Effector CD8-positive, alpha-beta T cell (primary cell): Measurements from ENCODE around the gene DMD.
"Not testable (repeated sequence)": the region's sequence is repeated elsewhere in the genome, so short reads cannot be mapped to it uniquely, and the experiment has no call there.

Experiments used
- DNase-seq: peaks from one replicate; lab custom pipeline; 2025; lab: John Stamatoyannopoulos, UW

DMD gene

GRCh38 chrX:33156152-33156726, 55.1 kb downstream of the DMD start:
- no peak for DNase-seq

GRCh38 chrX:33149580-33149979, 61.8 kb downstream of the DMD start:
- DNase-seq: no peak

DNA sequence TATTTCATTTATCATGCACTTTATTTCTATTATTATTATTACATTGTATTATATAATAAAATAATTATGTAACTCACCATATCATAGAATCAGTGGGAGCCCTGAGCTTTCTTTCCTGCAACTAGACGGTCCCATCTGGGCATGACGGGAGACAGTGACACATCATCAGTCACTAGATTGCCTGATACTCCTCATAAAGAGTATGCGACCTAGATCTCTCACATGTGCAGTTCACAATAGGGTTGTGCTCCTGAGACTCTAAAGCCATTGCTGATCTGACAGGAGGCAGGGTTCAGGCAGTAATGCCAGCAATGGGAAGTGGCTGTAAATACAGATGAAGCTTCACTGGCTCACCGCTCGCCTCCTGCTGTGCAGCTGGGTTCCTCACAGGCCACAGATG, 62.3 kb downstream of the DMD start:
- no peak for DNase-seq

GRCh38 chrX:33142331-33142730, 69.0 kb downstream of the DMD start:
- DNase-seq: no peak

DNA sequence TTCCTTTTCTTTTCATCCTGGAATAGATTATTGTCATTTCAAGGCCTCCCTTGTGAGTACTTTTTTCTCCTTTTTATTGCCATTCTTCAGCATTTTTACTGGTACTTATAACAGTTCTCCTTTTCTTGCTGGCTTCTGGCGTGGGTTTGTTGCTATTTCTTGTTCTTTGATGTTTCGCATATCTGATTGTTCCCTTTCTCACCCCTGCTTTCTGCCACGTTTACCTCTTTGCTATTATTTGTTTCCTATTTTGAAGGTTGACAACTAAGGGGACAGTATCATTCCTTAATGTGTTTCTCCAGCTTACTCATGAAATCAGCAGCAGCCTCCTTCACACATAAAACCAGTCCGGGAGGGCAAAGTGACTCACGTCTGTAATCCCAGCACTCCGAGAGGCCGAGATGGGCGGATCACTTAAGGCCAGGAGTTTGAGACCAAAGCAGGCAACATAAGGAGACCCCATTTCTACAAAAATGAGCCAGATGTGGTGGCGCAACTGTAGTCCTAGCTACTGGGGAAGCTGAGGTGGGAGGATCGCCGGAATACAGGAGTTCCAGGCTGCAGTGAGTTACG, 72.6 kb downstream of the DMD start:
- DNase-seq: no peak

- no peak for DNase-seq
Measured at GRCh38 chrX:33134164-33134563, 77.2 kb downstream of the DMD start.

DNA sequence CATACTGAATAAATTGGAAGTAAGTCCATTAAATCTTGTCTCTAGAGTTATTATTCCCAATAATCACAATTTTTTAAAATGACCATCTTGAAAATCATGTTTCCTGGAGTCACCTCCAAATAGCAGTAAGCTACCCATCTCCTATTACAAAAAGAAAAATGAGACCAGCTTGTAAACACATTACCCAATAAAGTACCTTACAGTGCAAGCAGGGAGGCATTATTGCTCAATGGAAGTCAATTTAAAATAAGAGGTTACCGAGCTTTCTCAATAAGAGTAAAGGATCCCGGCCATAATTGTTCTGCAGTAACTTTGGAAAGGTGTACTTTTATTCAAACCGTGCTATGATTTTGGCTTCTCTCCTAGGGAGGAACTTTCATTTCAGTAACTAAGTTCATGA, 78.0 kb downstream of the DMD start:
- no peak for DNase-seq

DNA sequence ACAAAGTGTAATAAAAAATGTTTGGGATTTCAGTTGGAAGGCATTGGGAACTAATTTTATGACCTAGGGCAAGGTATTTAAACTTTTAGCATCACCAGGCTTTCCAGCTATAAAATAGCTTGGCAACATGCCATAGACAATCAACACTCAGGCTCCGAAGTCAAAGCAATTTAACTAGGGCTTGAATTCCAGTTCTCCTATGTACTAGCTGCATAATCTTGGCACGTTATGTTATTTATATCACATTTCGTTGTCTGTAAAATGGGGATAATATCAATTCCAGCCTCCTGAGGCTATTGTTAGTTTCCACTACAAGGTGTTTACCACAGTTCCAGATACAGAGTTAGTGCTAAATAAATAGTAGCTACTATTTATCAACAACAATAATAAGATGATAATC, 78.8 kb downstream of the DMD start:
- no peak for DNase-seq

GRCh38 chrX:33129607-33130006, 81.7 kb downstream of the DMD start:
- no peak for DNase-seq

DNA sequence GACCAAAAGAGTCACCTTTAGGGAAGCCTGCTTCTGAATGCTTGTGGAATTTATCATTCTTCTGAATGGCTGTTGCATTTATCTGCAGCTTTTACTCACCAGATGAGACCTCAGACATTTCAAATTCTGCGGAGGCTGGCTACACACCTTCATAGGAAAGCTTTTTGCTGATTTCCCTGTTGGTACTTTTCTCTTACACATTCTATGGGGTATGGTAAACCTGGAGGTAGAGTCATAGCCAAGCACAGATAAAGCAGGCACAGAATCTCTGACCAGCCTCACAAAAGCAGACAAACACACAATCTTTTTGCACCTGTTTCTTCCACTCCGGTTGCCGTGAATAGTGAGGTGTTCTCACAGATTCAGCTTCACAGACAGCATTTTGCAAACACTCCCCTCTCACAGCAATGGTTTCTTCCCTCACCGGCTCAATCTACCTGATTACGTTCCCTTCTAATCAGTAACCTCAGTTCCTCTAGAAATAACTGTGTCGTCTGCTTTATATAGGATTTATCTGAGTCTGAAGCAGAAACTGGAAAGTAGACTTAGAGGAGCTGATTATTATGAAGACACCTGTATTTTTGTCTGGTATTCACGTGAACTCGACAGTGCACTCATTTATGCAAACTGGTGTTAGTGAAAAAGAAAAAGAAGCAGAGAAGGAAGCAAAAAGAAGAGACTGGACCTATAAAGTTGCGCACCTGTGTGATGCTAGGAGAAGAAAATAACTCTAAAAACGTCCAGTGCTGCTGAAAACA, 83.1 kb downstream of the DMD start:
- no peak for DNase-seq

DNA sequence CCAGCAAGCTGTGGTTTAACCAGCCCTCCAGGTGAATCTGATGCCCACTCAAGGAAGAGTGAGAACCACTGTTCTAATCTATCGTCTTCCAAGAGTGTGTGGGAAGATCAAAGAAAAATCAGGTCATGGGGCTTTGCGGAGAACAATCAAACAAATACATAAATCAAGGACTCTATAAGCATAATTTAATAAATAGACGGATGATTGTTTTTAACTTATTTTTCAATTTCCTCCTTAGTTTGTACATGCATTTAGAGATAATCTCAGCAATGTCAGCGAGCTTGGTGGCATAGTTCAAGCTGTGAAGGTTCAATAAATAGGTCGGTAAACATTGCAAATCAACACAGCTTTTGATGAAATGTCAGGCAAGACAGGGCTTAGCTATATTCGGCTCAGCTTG, 84.9 kb downstream of the DMD start:
- no peak for DNase-seq

- DNase-seq: no peak
Measured at GRCh38 chrX:33109858-33110257, 101.5 kb downstream of the DMD start.

DNA sequence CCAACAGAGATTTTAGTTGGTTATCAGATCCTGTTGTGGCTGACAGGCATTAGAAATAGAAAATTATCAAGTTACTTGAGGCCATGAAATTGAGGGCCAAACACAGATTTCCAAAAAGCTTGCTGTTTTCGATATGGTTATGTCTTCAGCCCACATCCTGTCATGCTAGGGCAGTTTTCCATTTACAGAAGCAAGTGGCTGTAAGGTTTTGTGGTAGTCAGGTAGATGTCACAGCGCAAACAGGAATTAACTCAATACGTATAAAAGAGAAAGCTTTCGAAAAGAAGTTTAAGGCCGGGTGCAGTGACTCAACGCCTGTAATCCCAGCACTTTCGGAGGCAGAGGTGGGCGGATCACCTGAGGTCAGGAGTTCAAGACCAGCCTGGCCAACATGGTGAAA, 104.6 kb downstream of the DMD start:
- DNase-seq: no peak

GRCh38 chrX:33095079-33095478, 116.3 kb downstream of the DMD start:
- no peak for DNase-seq

GRCh38 chrX:33087411-33087810, 123.9 kb downstream of the DMD start:
- DNase-seq: no peak

DNA sequence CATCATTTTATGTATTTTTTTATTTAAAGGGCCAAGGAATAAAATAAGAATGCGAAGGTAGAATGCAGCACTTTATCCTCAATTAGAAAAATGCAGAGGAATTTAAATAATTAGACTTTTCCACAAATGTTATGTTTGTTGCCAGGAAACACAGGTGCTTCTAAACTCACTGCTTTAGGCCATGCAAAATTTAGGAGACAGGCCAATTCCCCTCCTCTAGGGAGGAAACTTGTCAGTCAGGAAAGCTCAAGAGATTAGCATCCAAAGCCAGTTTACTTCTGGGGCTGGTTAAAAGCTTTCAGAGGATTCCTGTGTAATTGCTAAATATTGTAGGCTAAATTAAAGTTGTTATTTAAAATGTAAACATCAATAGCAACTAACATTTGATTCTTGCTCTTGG, 124.5 kb downstream of the DMD start:
- DNase-seq: no peak

DNA sequence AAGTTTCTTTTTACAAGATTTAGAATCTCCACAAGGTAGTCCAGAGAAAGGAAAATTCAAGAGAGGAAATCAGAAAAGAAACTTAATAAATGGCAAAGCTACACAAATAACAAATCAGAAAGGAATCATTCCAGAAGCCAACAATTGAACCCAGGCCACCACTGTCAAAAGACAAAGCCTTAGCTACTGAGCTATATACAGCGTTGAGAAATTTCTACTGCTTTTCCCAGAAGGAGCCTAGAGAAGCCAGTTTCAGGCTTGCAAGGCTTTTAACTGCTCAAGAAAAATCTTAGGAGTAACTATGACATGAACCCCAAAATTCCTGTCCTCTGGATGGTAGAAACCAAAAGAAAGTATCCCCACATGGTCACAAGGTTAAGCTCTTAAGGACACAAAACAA, 129.0 kb downstream of the DMD start:
- no peak for DNase-seq

DNA sequence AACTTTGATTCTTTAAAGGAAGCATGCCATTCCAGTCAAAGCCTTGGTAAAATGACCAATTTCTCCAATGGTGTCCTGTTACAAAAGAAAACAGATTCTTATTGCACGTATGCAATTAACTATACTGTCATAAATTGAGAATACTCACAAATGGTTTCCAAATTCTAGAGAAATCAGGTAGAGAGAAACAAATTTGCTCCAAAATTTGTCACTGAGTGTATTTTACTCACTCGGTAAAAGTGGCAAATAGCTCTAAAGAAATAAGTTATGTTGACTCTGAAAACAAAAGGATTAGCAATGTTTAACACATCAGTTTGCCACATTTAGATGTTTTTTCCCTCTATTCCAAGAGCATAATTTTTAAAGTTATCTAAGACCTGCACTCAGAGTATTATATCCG, 133.1 kb downstream of the DMD start:
- DNase-seq: no peak

DNA sequence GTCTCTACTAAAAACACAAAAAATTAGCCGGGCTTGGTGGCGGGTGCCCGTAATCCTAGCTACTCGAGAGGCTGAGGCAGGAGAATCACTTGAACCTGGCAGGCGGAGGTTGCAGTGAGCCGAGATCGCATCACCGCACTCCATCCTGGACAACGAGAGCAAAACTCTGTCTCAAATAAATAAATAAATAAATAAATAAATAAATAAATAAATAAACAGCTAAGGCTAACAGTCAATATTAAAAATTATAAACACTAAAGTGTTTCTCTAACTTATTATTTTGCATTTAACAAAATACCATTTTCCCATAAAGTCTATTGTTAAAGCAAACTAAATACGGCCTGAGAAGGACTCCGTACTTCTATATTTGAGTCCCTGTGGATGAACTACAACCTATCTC, 137.7 kb downstream of the DMD start:
- DNase-seq: not testable (repeated sequence)

GRCh38 chrX:33065415-33065814, 145.9 kb downstream of the DMD start:
- DNase-seq: no peak

DNA sequence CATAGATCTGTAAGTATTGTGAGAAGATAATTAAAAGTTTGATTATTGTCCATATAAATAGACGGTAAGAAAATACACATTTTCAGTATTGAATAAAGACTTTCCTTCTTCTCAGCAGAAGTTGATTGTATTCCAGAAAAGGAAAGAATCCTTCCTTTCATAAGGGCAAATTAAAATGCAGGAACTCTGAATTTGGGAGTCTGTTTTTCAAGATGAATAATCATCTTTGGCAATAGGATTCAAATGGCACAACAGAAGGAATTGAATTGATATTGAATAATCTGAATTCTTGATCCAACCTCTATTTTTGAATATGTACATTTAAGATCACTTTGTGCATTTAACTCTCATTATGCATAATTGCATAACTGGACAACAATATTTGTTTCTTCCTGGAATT, 149.3 kb downstream of the DMD start:
- no peak for DNase-seq

GRCh38 chrX:33053001-33053400, 158.3 kb downstream of the DMD start:
- no peak for DNase-seq

DNA sequence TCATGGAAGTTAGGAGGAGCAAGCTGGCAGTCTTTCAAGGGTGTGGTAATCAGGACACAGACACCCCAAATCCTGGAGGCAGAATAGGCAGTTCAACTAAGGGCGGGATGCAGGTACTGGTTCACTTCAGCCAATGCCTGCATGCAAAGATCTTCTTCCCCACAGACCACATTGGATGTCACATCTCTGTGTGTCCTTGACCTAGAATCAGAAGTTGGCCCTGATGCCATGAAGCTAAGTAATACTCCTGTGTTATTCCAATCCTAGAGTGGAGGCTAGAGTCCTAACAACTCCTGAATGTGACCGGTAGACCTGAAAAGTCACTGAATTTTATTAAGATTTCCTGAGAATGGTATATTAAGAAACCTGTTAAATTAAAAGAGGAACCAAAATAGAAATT, 165.5 kb downstream of the DMD start:
- no peak for DNase-seq

DNA sequence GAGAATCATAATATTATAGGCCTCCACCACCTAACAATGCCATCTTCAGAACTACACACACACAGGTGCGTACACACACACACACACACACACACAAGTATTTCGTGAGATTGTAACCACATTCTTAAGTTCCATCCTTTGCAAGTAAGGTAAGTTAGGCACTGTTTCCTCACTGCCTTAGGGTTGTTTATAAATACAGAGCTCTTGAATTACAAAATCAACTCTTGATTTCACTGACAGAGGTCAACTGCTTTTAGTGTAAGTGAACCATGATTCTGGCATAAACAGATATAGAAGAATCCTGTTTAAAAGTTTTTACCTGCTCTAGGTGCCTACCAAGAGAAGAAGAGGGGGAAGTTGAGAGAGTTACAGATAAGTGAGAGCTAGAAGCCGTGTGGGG, 166.1 kb downstream of the DMD start:
- DNase-seq: no peak
